HepG2 (cell line): ENCODE measurements around the gene NSMF. TPM values are rescaled to one million over a fixed set of nuclear protein-coding genes. Genes with fewer than 3 reads are reported as not detected.

Experiments
- CSRNP1 ChIP-seq: sonication (generic); formaldehyde crosslinking; IDR thresholded peaks from 2 replicates; pipeline ENCODE4 v1.8.1; 2023; ENCODE audit warnings: mild to moderate bottlenecking, missing genetic modification reagents
- FOXK2 ChIP-seq: fragments of 450-650 bp; IDR thresholded peaks from 2 replicates; pipeline ENCODE4 v1.6.1; 2016
- MED1 ChIP-seq: sonication (generic); formaldehyde crosslinking; IDR thresholded peaks from 2 replicates; pipeline ENCODE4 v1.4.0; 2020; ENCODE audit warnings: missing genetic modification reagents
- NAIF1 ChIP-seq: sonication (generic); formaldehyde crosslinking; IDR thresholded peaks from 2 replicates; pipeline ENCODE4 v1.5.0; 2020; ENCODE audit warnings: mild to moderate bottlenecking, missing genetic modification reagents, borderline replicate concordance
- ONECUT2 ChIP-seq: sonication (generic); formaldehyde crosslinking; IDR thresholded peaks from 2 replicates; pipeline ENCODE4 v1.4.0; 2020; ENCODE audit warnings: missing genetic modification reagents
- POGZ ChIP-seq: sonication (generic); formaldehyde crosslinking; IDR thresholded peaks from 2 replicates; pipeline ENCODE4 v1.4.0; 2020; ENCODE audit warnings: mild to moderate bottlenecking, missing genetic modification reagents
- REXO4 ChIP-seq: sonication (generic); formaldehyde crosslinking; IDR thresholded peaks from 2 replicates; pipeline ENCODE4 v1.8.0; 2022; ENCODE audit warnings: missing genetic modification reagents, mild to moderate bottlenecking, borderline replicate concordance
- ZBTB38 ChIP-seq: sonication (generic); formaldehyde crosslinking; IDR thresholded peaks from 2 replicates; pipeline ENCODE4 v1.5.1; 2020; ENCODE audit warnings: mild to moderate bottlenecking, missing genetic modification reagents
- ZNF142 ChIP-seq: sonication (generic); formaldehyde crosslinking; IDR thresholded peaks from 2 replicates; pipeline ENCODE4 v1.4.0; 2020; ENCODE audit warnings: missing genetic modification reagents
- ZNF160 ChIP-seq: sonication (generic); formaldehyde crosslinking; IDR thresholded peaks from 2 replicates; pipeline ENCODE4 v1.8.0; 2022; ENCODE audit warnings: mild to moderate bottlenecking, inconsistent platforms, missing genetic modification reagents
- ZNF24 ChIP-seq: fragments of 450-650 bp; IDR thresholded peaks from 2 replicates; pipeline ENCODE4 v1.6.1; 2017; ENCODE audit warnings: antibody characterized with exemption, mild to moderate bottlenecking
- ZNF276 ChIP-seq: sonication (generic); formaldehyde crosslinking; IDR thresholded peaks from 2 replicates; pipeline ENCODE4 v1.4.0; 2020; ENCODE audit warnings: mild to moderate bottlenecking, low read depth, missing genetic modification reagents
- polyA plus RNA-seq, 8 experiments: library from polyadenylated mRNA; depleted of rRNA in 3 of 8; stranded (reverse) in 7 of 8; unstranded in 1 of 8; fragments of >200 nt; fragmentation: Illumina TruSeq in 4 of 8; extraction: Trizol in 4 of 8; gene quantifications; 2 replicates each; pipeline versions ENCODE4 v1.2.1 to v1.2.3, GENCODE V29; 2011 to 2016; ENCODE audit warnings: low read depth in 4 of 8, missing spikeins in 1 of 8, mixed read lengths in 1 of 8; ENCODE audit not compliant: insufficient read depth in 1 of 8
- total RNA-seq, 5 experiments: library from RNA; depleted of rRNA; stranded (reverse); fragments of >200 nt; fragmentation: Illumina TruSeq; extraction: Trizol; gene quantifications; 2 replicates each; pipeline ENCODE4 v1.2.3, GENCODE V29; 2016; ENCODE audit warnings: low read depth in 1 of 5
- TF ChIP-seq, protein P1 (sequence below): sonication (generic); formaldehyde crosslinking; IDR thresholded peaks from 2 replicates; pipeline ENCODE4 v1.4.0; 2020; ENCODE audit warnings: missing genetic modification reagents, borderline replicate concordance

The NSMF gene
- total and polyA plus RNA-seq, 2 of the 13 experiments (the other 11 are each of a cell fraction or from before 2014, with no cell fraction given), result 44.3 to 183 TPM

DNA sequence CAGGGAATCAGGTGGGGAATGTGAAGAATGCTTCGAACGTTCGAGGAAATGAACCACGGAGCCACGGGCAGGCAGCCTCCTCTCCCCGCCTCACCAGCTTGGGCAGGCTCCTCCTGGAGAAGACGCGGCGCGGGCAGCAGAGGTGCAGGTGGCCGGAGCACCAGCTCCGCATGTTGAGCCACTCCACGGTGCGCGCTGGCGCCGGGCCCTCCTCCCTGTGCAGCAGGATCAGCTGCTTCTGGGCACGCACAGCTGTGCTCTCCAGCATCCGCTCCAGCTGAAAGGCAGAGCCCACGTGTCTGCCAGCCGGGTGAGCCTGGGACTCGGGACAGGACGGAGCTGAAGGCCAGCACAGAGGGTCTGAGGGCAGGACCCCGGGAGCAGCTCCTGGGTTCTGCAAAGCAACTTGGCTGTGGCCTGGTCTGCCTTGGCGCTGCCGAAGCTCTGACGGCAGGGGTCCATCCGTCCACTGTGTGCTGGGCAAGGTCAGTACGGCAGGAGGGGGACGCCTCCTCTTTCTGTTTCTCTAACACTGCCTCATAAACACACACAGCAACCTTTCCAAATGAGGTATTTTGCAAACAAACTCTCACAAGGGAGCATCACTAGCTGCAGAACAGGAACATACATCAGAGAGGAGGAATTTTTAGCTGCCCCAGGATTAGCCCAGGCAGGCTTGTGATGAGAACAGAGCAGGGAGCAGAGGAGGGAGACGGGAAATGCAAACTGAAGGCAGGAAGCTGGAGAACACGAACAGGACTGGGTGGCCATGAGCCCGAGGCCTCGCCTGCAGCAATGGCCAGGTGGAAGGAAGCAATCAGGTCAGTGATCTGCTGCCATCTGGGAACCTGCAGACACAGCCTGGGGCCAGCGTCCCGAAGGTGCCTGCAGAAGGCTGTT lies 20.1 kb upstream of the NSMF start (continued):
- TF ChIP-seq ZNF276, result no peak
- TF ChIP-seq ONECUT2 (CRISPR knock-in tag), result no peak
- no peak for TF ChIP-seq FOXK2
- TF ChIP-seq ZNF160, result no peak
- no peak for TF ChIP-seq NAIF1 (CRISPR knock-in tag)
- peak; percentile 90 for TF ChIP-seq ZBTB38 (CRISPR knock-in tag)
- no peak for TF ChIP-seq REXO4 (CRISPR knock-in tag)
- TF ChIP-seq CSRNP1 (CRISPR knock-in tag), result no peak
- TF ChIP-seq MED1 (CRISPR knock-in tag), result no peak
- TF ChIP-seq ZNF24, result no peak
- 0 out of 2 replicates have a peak, but pooled peaks have one; percentile 32 for TF ChIP-seq POGZ (CRISPR knock-in tag)
- TF ChIP-seq, protein P1, sequence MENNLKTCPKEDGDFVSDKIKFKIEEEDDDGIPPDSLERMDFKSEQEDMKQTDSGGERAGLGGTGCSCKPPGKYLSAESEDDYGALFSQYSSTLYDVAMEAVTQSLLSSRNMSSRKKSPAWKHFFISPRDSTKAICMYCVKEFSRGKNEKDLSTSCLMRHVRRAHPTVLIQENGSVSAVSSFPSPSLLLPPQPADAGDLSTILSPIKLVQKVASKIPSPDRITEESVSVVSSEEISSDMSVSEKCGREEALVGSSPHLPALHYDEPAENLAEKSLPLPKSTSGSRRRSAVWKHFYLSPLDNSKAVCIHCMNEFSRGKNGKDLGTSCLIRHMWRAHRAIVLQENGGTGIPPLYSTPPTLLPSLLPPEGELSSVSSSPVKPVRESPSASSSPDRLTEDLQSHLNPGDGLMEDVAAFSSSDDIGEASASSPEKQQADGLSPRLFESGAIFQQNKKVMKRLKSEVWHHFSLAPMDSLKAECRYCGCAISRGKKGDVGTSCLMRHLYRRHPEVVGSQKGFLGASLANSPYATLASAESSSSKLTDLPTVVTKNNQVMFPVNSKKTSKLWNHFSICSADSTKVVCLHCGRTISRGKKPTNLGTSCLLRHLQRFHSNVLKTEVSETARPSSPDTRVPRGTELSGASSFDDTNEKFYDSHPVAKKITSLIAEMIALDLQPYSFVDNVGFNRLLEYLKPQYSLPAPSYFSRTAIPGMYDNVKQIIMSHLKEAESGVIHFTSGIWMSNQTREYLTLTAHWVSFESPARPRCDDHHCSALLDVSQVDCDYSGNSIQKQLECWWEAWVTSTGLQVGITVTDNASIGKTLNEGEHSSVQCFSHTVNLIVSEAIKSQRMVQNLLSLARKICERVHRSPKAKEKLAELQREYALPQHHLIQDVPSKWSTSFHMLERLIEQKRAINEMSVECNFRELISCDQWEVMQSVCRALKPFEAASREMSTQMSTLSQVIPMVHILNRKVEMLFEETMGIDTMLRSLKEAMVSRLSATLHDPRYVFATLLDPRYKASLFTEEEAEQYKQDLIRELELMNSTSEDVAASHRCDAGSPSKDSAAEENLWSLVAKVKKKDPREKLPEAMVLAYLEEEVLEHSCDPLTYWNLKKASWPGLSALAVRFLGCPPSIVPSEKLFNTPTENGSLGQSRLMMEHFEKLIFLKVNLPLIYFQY (CRISPR knock-in tag), result no peak
- no peak for TF ChIP-seq ZNF142 (CRISPR knock-in tag)
